Vagina (tissue), 2 donors: ENCODE results near the gene TMC7. TPM values are rescaled to one million over a fixed set of nuclear protein-coding genes. Genes with fewer than 3 reads are reported as not detected.

Experiments
- DNase-seq, 2 donors: peaks; one replicate each; pipeline ENCODE4 v3.0.0-alpha.2; 2017; ENCODE audit errors: extremely low spot score in 2 of 2
- H3K27ac ChIP-seq: fragments of 200-600 bp; sonication (generic); one replicate; pipeline ENCODE4 v1.5.1; 2019
- H3K27me3 ChIP-seq: fragments of 200-600 bp; sonication (generic); one replicate; pipeline ENCODE4 v1.5.1; 2019
- H3K36me3 ChIP-seq, 2 donors: fragments of 200-600 bp; sonication (generic); one replicate each; pipeline ENCODE4 v1.5.1; 2017 to 2019
- H3K4me1 ChIP-seq: fragments of 200-600 bp; sonication (generic); one replicate; pipeline ENCODE4 v1.5.1; 2019
- H3K4me3 ChIP-seq, 2 donors: fragments of 200-600 bp; sonication (generic); 1 replicate in 1 of 2; 2 replicates in 1 of 2; pipeline ENCODE4 v1.5.1; 2016 to 2019
- H3K9me3 ChIP-seq: fragments of 200-600 bp; sonication (generic); one replicate; pipeline ENCODE4 v1.5.1; 2019
- POLR2A ChIP-seq, 2 donors: fragments of 450-650 bp; IDR thresholded peaks; one replicate each; pipeline ENCODE4 v1.6.1; 2017; ENCODE audit warnings: antibody characterized with exemption in 2 of 2, mild to moderate bottlenecking in 2 of 2, moderate library complexity in 2 of 2
- POLR2AphosphoS5 ChIP-seq, 2 donors: sonication (generic); formaldehyde crosslinking; IDR thresholded peaks; one replicate each; pipeline ENCODE4 v1.9.0; 2017; ENCODE audit warnings: antibody characterized with exemption in 2 of 2, mild to moderate bottlenecking in 2 of 2, low read depth in 1 of 2; ENCODE audit not compliant: insufficient read depth in 1 of 2
- intact Hi-C: fragments of 100-400 bp; cut with DNase I; formaldehyde crosslinking; loops from one replicate; pipeline ENCODE4 v1.15.1; 2023
- total RNA-seq: library from RNA; depleted of rRNA; stranded (reverse); fragments of >200 nt; gene quantifications from one replicate; pipeline ENCODE4 v1.2.3, GENCODE V29; 2016
- TF ChIP-seq, protein P1 (sequence below), 3 experiments: fragments of 450-650 bp in 2 of 3; fragments of 200-600 bp in 1 of 3; sonication (generic) in 1 of 3; IDR thresholded peaks; one replicate each; pipeline ENCODE4 v1.5.1; 2017 to 2019; ENCODE audit warnings: antibody characterized with exemption in 3 of 3, mild to moderate bottlenecking in 2 of 3, moderate library complexity in 2 of 3

The TMC7 gene
- total RNA-seq, 1 donor from 2014 or later, result 1.7 TPM

GRCh38 chr16:19044769-19045168 is 61.0 kb downstream of the TMC7 start:
- no peak for DNase-seq
- intact Hi-C loops, result no loop called here
- no peak overlapping the region for H3K27ac ChIP-seq
- no peaks in the 10 kb centered on the region for H3K9me3 ChIP-seq
- no peaks in the 10 kb centered on the region for H3K36me3 ChIP-seq
- H3K27me3 ChIP-seq, result no peaks in the 10 kb centered on the region
- H3K4me3 ChIP-seq, result no peak overlapping the region
- H3K4me1 ChIP-seq, result no peaks in the 10 kb centered on the region
- TF ChIP-seq, protein P1, sequence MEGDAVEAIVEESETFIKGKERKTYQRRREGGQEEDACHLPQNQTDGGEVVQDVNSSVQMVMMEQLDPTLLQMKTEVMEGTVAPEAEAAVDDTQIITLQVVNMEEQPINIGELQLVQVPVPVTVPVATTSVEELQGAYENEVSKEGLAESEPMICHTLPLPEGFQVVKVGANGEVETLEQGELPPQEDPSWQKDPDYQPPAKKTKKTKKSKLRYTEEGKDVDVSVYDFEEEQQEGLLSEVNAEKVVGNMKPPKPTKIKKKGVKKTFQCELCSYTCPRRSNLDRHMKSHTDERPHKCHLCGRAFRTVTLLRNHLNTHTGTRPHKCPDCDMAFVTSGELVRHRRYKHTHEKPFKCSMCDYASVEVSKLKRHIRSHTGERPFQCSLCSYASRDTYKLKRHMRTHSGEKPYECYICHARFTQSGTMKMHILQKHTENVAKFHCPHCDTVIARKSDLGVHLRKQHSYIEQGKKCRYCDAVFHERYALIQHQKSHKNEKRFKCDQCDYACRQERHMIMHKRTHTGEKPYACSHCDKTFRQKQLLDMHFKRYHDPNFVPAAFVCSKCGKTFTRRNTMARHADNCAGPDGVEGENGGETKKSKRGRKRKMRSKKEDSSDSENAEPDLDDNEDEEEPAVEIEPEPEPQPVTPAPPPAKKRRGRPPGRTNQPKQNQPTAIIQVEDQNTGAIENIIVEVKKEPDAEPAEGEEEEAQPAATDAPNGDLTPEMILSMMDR (IDR thresholded peaks at IDR 0.05), result no peak
- TF ChIP-seq POLR2A (IDR thresholded peaks at IDR 0.05) (no peak), POLR2AphosphoS5 (IDR thresholded peaks at IDR 0.05; ENCODE audit: insufficient read depth in 1 of 2, low read depth in 1 of 2) (no peak)

GRCh38 chr16:19046062-19046461 is 62.3 kb downstream of the TMC7 start:
- Histone ChIP-seq H3K4me3 (no peak overlapping the region), H3K36me3 (no peaks in the 10 kb centered on the region), H3K27me3 (no peaks in the 10 kb centered on the region), H3K9me3 (no peaks in the 10 kb centered on the region), H3K27ac (no peak overlapping the region), H3K4me1 (no peaks in the 10 kb centered on the region)
- no peak for DNase-seq
- intact Hi-C loops, result no loop called here
- TF ChIP-seq POLR2AphosphoS5 (IDR thresholded peaks at IDR 0.05; ENCODE audit: insufficient read depth in 1 of 2, low read depth in 1 of 2) (no peak), POLR2A (IDR thresholded peaks at IDR 0.05) (no peak)
- TF ChIP-seq, protein P1 (IDR thresholded peaks at IDR 0.05), result no peak

- no peaks in the 10 kb centered on the region for H3K9me3 ChIP-seq
- no peak for DNase-seq
- H3K27ac ChIP-seq, result no peak overlapping the region
- TF ChIP-seq, protein P1 (IDR thresholded peaks at IDR 0.05), result no peak
- TF ChIP-seq POLR2AphosphoS5 (IDR thresholded peaks at IDR 0.05; ENCODE audit: insufficient read depth in 1 of 2, low read depth in 1 of 2) (no peak), POLR2A (IDR thresholded peaks at IDR 0.05) (no peak)
- intact Hi-C loops, result no loop called here
- H3K4me3 ChIP-seq, result no peak overlapping the region
- no peaks in the 10 kb centered on the region for H3K36me3 ChIP-seq
- H3K4me1 ChIP-seq, result peaks cover 5% of the 10 kb centered on the region
- no peaks in the 10 kb centered on the region for H3K27me3 ChIP-seq
Measured at GRCh38 chr16:19062706-19063105, 79.0 kb downstream of the TMC7 start.

DNA sequence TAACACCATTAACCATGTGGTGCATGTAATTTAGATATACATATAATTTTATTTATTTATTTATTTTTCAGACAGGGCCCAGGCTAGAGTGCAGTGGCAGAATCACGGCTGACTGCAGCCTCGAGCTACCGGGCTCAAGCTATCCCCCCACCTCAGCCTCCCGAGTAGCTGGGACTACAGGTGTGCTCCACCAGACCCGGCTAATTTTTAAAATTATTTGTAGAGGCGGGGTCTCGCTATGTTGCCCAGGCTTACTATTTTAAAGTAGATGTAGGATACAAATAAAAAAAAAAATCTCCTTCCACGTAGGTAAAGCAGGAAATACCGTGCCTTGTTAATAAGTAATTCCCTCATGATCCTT is 83.2 kb downstream of the TMC7 start:
- intact Hi-C loops, result no loop called here
- Histone ChIP-seq H3K27ac (peak overlapping the region; percentile 99), H3K36me3 (no peaks in the 10 kb centered on the region), H3K4me1 (peaks cover 19% of the 10 kb centered on the region), H3K9me3 (no peaks in the 10 kb centered on the region), H3K4me3 (peak overlapping the region; percentile 86 to 96), H3K27me3 (no peaks in the 10 kb centered on the region)
- TF ChIP-seq POLR2A (IDR thresholded peaks at IDR 0.05) (no peak), POLR2AphosphoS5 (IDR thresholded peaks at IDR 0.05; ENCODE audit: insufficient read depth in 1 of 2, low read depth in 1 of 2) (no peak)
- TF ChIP-seq, protein P1 (IDR thresholded peaks at IDR 0.05), result no peak
- DNase-seq, result no peak

DNA sequence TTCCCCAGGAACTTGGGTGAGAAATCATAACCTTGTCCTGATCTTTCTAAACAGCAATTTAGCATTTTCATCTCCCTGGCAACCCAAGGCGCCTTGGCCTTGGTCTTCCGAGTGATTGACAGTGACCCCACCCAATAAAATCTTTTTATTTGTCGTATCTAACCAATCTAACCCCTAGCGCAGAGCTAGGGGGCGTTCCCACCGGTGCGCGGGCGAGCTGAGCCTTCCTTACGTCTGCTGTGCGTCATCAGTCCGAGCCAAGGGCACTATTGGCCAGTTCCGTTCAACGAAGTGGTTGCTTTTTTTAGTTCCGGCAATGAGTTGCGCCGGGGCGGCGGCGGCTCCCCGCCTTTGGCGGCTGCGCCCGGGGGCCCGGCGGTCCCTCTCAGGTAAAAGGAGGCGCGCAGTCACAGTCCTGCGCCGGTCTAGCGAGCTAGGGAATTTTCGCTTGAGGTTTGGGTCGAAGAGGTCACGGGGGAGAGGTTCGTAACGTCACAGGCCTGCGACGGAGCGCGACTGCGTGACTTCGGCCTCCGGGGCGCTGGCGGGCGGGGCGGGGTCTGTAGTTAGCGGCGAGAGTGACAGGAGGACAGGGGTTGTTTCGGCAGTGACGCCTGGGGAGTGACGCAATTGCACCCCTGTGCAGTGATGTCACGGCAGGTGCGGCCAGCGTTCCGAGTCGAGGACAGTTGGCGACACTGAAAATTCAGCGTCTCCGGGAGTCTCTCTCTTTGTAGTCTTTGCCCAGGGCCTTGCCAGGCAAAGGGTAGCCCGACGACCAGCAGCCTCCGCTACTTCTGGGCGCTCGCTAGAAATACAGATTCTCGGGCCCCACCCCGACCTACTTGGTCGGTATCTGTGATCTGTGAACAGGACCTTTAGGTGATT is 83.9 kb downstream of the TMC7 start, which contains the start of gene COQ7:
Gene COQ7, plus strand, starts transcription at position 266 of the 888 bp plus-strand sequence. Its CDS starts 51 bp downstream, at position 317.
- Histone ChIP-seq H3K4me1 (peaks cover 19% of the 10 kb centered on the region), H3K4me3 (peak within 1 kb of the TSS; percentile 86 to 96), H3K36me3 (peaks cover 0 to 2% of the 10 kb centered on the region in 2 donors), H3K27ac (peak within 1 kb of the TSS; percentile 99), H3K9me3 (no peaks in the 10 kb centered on the region), H3K27me3 (no peaks in the 10 kb centered on the region)
- TF ChIP-seq POLR2A (IDR thresholded peaks at IDR 0.05) (peak in 1 of 2 donors; percentile 12), POLR2AphosphoS5 (IDR thresholded peaks at IDR 0.05; ENCODE audit: insufficient read depth in 1 of 2, low read depth in 1 of 2) (peak; percentile 71 to 93)
- TF ChIP-seq, protein P1 (IDR thresholded peaks at IDR 0.05), result no peak
- intact Hi-C loops, result no loop called here
- DNase-seq, result peak; percentile 98 to 99
